Gastrocnemius medialis (tissue), 4 donors: ENCODE measurements around the gene CDO1. TPM values are rescaled to one million over a fixed set of nuclear protein-coding genes. Genes with fewer than 3 reads are reported as not detected.
"Not testable (repeated sequence)": the region's sequence is repeated elsewhere in the genome, so short reads cannot be mapped to it uniquely, and the experiment has no call there.

ENCODE experiments used
- ATAC-seq, 2 donors: fragments of 150-250 bp; one replicate each; pipeline ENCODE4 v1.9.1; 2016
- DNase-seq, 2 donors: peaks; one replicate each; pipeline ENCODE4 v3.0.0-alpha.2; 2019
- H3K27ac ChIP-seq, 4 donors: fragments of 200-600 bp; sonication (generic); 1 replicate in 1 of 4; 2 replicates in 3 of 4; pipeline ENCODE4 v1.5.1; 2016 to 2018; ENCODE audit warnings: mild to moderate bottlenecking in 2 of 4, moderate library complexity in 1 of 4
- H3K27me3 ChIP-seq, 3 donors: fragments of 200-600 bp; sonication (generic) in 2 of 3; 1 replicate in 1 of 3; 2 replicates in 2 of 3; pipeline versions ENCODE4 v1.5.1 to v1.6.0; 2016 to 2019; ENCODE audit warnings: mild to moderate bottlenecking in 1 of 3, moderate library complexity in 1 of 3
- H3K36me3 ChIP-seq, 2 donors: fragments of 200-600 bp; sonication (generic) in 1 of 2; one replicate each; pipeline ENCODE4 v1.5.1; 2017 to 2018
- H3K4me1 ChIP-seq, 2 donors: fragments of 200-600 bp; sonication (generic) in 1 of 2; one replicate each; pipeline ENCODE4 v1.5.1; 2016 to 2017; ENCODE audit warnings: mild to moderate bottlenecking in 2 of 2
- H3K4me3 ChIP-seq, 4 donors: fragments of 200-600 bp; sonication (generic) in 3 of 4; 1 replicate in 1 of 4; 2 replicates in 3 of 4; pipeline ENCODE4 v1.5.1; 2016 to 2019; ENCODE audit warnings: mild to moderate bottlenecking in 2 of 4
- H3K9me3 ChIP-seq, 3 donors: fragments of 200-600 bp; sonication (generic) in 2 of 3; 1 replicate in 1 of 3; 2 replicates in 2 of 3; pipeline ENCODE4 v1.5.1; 2016 to 2019
- CTCF ChIP-seq, 5 experiments: fragments of 450-650 bp in 3 of 5; fragments of 200-600 bp in 2 of 5; sonication (generic) in 2 of 5; IDR thresholded peaks in 4 of 5; conservative IDR thresholded peaks in 1 of 5; 1 replicate in 4 of 5; 2 replicates in 1 of 5; pipeline ENCODE4 v1.5.1; 2016 to 2019; ENCODE audit warnings: antibody characterized with exemption in 5 of 5, mild to moderate bottlenecking in 3 of 5, moderate library complexity in 3 of 5
- POLR2A ChIP-seq, 2 donors: fragments of 450-650 bp; IDR thresholded peaks; one replicate each; pipeline ENCODE4 v1.6.1; 2017; ENCODE audit warnings: antibody characterized with exemption in 2 of 2, mild to moderate bottlenecking in 2 of 2, moderate library complexity in 2 of 2
- in situ Hi-C, 4 donors: fragments of 200-750 bp; cut with MboI; loops; one replicate each; pipeline versions ENCODE4 v1.15.0 to v1.8.0; 2017; ENCODE audit warnings: low sequenced_read_pairs in 4 of 4
- intact Hi-C: fragments of 100-400 bp; cut with DNase I; formaldehyde crosslinking; loops from one replicate; pipeline ENCODE4 v1.15.1; 2023; ENCODE audit warnings: low total_unique reads
- total RNA-seq, 4 donors: library from RNA; depleted of rRNA; stranded (reverse); fragments of >200 nt; gene quantifications; one replicate each; pipeline versions ENCODE4 v1.1.0 to v1.2.3, GENCODE V29; 2016

CDO1 gene
- total RNA-seq, 4 donors from 2014 or later, result 21.6 to 28.4 (median 23.7) TPM

GRCh38 chr5:115810761-115811160 lies 5.7 kb downstream of the CDO1 start:
- intact Hi-C loops, result no loop called here
- ATAC-seq, result no peak
- no peak overlapping the region for H3K4me3 ChIP-seq

GRCh38 chr5:115809946-115810345 lies 6.5 kb downstream of the CDO1 start:
- intact Hi-C loops (no loop called here), in situ Hi-C loops (no loop called here)
- DNase-seq (no peak), ATAC-seq (no peak)
- Histone ChIP-seq H3K9me3 (no peaks in the 10 kb centered on the region), H3K36me3 (no peaks in the 10 kb centered on the region), H3K4me1 (no peaks in the 10 kb centered on the region), H3K4me3 (no peak overlapping the region), H3K27me3 (peaks cover 14 to 18% (median 17%) of the 10 kb centered on the region in 3 donors), H3K27ac (no peak overlapping the region)
- TF ChIP-seq POLR2A (IDR thresholded peaks at IDR 0.05) (no peak), CTCF (IDR thresholded peaks at IDR 0.05 in 4 of 5, conservative IDR thresholded peaks at IDR 0.05 in 1 of 5) (no peak)

More at GRCh38 chr5:115810761-115811160, 5.7 kb downstream of the CDO1 start:
- in situ Hi-C loops, result no loop called here
- no peak for DNase-seq
- TF ChIP-seq POLR2A (IDR thresholded peaks at IDR 0.05) (no peak), CTCF (IDR thresholded peaks at IDR 0.05 in 4 of 5, conservative IDR thresholded peaks at IDR 0.05 in 1 of 5) (no peak)
- Histone ChIP-seq H3K27me3 (peaks cover 22 to 27% (median 25%) of the 10 kb centered on the region in 3 donors), H3K36me3 (no peaks in the 10 kb centered on the region), H3K4me1 (no peaks in the 10 kb centered on the region), H3K27ac (no peak overlapping the region), H3K9me3 (no peaks in the 10 kb centered on the region)

- DNase-seq, H3K4me1 ChIP-seq, H3K27me3 ChIP-seq, intact Hi-C loops, H3K9me3 ChIP-seq, H3K36me3 ChIP-seq, ATAC-seq, in situ Hi-C loops, H3K4me3 ChIP-seq, H3K27ac ChIP-seq: not testable (repeated sequence)
Observed at GRCh38 chr5:115808066-115808465, 8.4 kb downstream of the CDO1 start.

- Histone ChIP-seq H3K4me3 (no peak overlapping the region), H3K36me3 (no peaks in the 10 kb centered on the region), H3K27ac (no peak overlapping the region), H3K4me1 (no peaks in the 10 kb centered on the region), H3K27me3 (no peaks in the 10 kb centered on the region), H3K9me3 (no peaks in the 10 kb centered on the region)
- in situ Hi-C loops (no loop called here), intact Hi-C loops (no loop called here)
- no peak for DNase-seq
- no peak for TF ChIP-seq CTCF (IDR thresholded peaks at IDR 0.05 in 4 of 5, conservative IDR thresholded peaks at IDR 0.05 in 1 of 5)
- TF ChIP-seq POLR2A (IDR thresholded peaks at IDR 0.05), result no peak
- no peak for ATAC-seq
Observed at GRCh38 chr5:115807654-115808052, 8.8 kb downstream of the CDO1 start.

GRCh38 chr5:115806986-115807653 lies 9.3 kb downstream of the CDO1 start:
- no peaks in the 10 kb centered on the region for H3K36me3 ChIP-seq
- no peaks in the 10 kb centered on the region for H3K4me1 ChIP-seq
- H3K27ac ChIP-seq, result no peak overlapping the region
- no peak for TF ChIP-seq CTCF (IDR thresholded peaks at IDR 0.05 in 4 of 5, conservative IDR thresholded peaks at IDR 0.05 in 1 of 5)
- no peak for TF ChIP-seq POLR2A (IDR thresholded peaks at IDR 0.05)
- H3K4me3 ChIP-seq, result no peak overlapping the region
- H3K27me3 ChIP-seq, result no peaks in the 10 kb centered on the region
- ATAC-seq (no peak), DNase-seq (no peak)
- H3K9me3 ChIP-seq, result no peaks in the 10 kb centered on the region
- in situ Hi-C loops (no loop called here), intact Hi-C loops (no loop called here)
